SK-N-SH (cell line): ENCODE measurements around the gene RUFY2. TPM values are rescaled to one million over a fixed set of nuclear protein-coding genes. Genes with fewer than 3 reads are reported as not detected.
A peak's percentile ranks its signal among the peaks of the same experiment; 100 is the strongest.

Experiments
- CTCF ChIA-PET: fragments of 300-600, 350-600 bp; formaldehyde crosslinking; extraction: SDS; loops from one replicate; lab custom pipeline; 2021; lab: Yijun Ruan, JAX
- POLR2A ChIA-PET: fragments of 350-600 bp; sonication (Branson Sonifier 250); formaldehyde crosslinking; extraction: SDS; loops from one replicate; lab custom pipeline; 2020; ENCODE audit warnings: antibody characterized with exemption, inconsistent platforms; lab: Yijun Ruan, JAX
- DNase-seq: peaks from one replicate; pipeline ENCODE4 v3.0.0; 2012
- H2AFZ ChIP-seq: fragments of 200-600 bp; sonication (generic); 2 replicates; pipeline ENCODE4 v1.8.1; 2016; ENCODE audit warnings: antibody characterized with exemption, mild to moderate bottlenecking, low read depth
- H3F3A ChIP-seq: fragments of 200-600 bp; sonication (generic); replicated peaks from 2 replicates; pipeline ENCODE3; 2016; ENCODE audit warnings: antibody characterized with exemption, mild to moderate bottlenecking; ENCODE audit not compliant: insufficient read depth
- H3K27ac ChIP-seq, 2 experiments: fragments of 200-500 bp in 1 of 2; fragments of 200-600 bp in 1 of 2; sonication (Bioruptor generic) in 1 of 2; sonication (generic), shearing (Covaris generic) in 1 of 2; 2 replicates each; pipeline versions ENCODE4 v1.5.1 to v1.6.1; 2014 to 2016; ENCODE audit warnings: low read depth in 2 of 2, inconsistent platforms in 1 of 2, low read length in 1 of 2, mild to moderate bottlenecking in 1 of 2, mixed read lengths in 1 of 2
- H3K27me3 ChIP-seq: fragments of 200-600 bp; sonication (generic), shearing (Covaris generic); 2 replicates; pipeline ENCODE4 v1.6.1; 2016; ENCODE audit warnings: mixed run types; ENCODE audit not compliant: insufficient read depth
- H3K36me3 ChIP-seq, 2 experiments: fragments of 200-500 bp in 1 of 2; fragments of 200-600 bp in 1 of 2; sonication (Bioruptor generic) in 1 of 2; sonication (generic) in 1 of 2; replicated peaks in 1 of 2; 2 replicates each; pipeline versions ENCODE3 to v1.5.1; 2014 to 2016; ENCODE audit warnings: low read length in 1 of 2, mild to moderate bottlenecking in 1 of 2; ENCODE audit not compliant: insufficient read depth in 2 of 2, control insufficient read depth in 1 of 2
- H3K4me1 ChIP-seq, 2 experiments: fragments of 200-500 bp in 1 of 2; fragments of 200-600 bp in 1 of 2; sonication (Bioruptor generic) in 1 of 2; sonication (generic), shearing (Covaris generic) in 1 of 2; 2 replicates each; pipeline versions ENCODE4 v1.5.1 to v1.6.1; 2014 to 2016; ENCODE audit warnings: low read depth in 1 of 2, low read length in 1 of 2, mixed run types in 1 of 2; ENCODE audit not compliant: insufficient read depth in 2 of 2, control insufficient read depth in 1 of 2
- H3K4me2 ChIP-seq: fragments of 200-600 bp; sonication (generic), shearing (Covaris generic); 2 replicates; pipeline ENCODE4 v1.6.1; 2017; ENCODE audit warnings: mixed run types
- H3K4me3 ChIP-seq, 2 experiments: fragments of 200-500 bp in 1 of 2; fragments of 200-600 bp in 1 of 2; sonication (Bioruptor generic) in 1 of 2; sonication (generic), shearing (Covaris generic) in 1 of 2; 2 replicates each; pipeline versions ENCODE4 v1.5.1 to v1.8.1; 2014 to 2016; ENCODE audit warnings: low read depth in 2 of 2, inconsistent platforms in 1 of 2, low read length in 1 of 2, mild to moderate bottlenecking in 1 of 2, mixed read lengths in 1 of 2, moderate library complexity in 1 of 2
- H3K79me2 ChIP-seq: fragments of 200-600 bp; sonication (generic); 2 replicates; pipeline ENCODE4 v1.8.1; 2017; ENCODE audit warnings: mild to moderate bottlenecking; ENCODE audit not compliant: insufficient read depth
- H3K9ac ChIP-seq: fragments of 200-600 bp; sonication (generic); 2 replicates; pipeline ENCODE4 v1.6.1; 2017; ENCODE audit warnings: mixed run types
- H3K9me2 ChIP-seq: fragments of 200-600 bp; sonication (generic); 2 replicates; pipeline ENCODE4 v1.6.1; 2017; ENCODE audit warnings: mixed run types
- H3K9me3 ChIP-seq: fragments of 200-600 bp; sonication (generic); 2 replicates; pipeline ENCODE4 v1.6.1; 2017; ENCODE audit warnings: mixed run types, mild to moderate bottlenecking, moderate library complexity
- H4K20me1 ChIP-seq: fragments of 200-600 bp; sonication (generic); 2 replicates; pipeline ENCODE4 v1.6.1; 2017; ENCODE audit warnings: mild to moderate bottlenecking, mixed run types; ENCODE audit not compliant: insufficient read depth
- EP300 ChIP-seq, 2 experiments: IDR thresholded peaks; 2 replicates each; pipeline versions ENCODE4 v1.4.0 to v1.6.1; 2012; ENCODE audit warnings: borderline replicate concordance in 1 of 2, low read depth in 1 of 2, low read length in 1 of 2
- EZH2phosphoT487 ChIP-seq: fragments of 200-600 bp; sonication (generic); IDR thresholded peaks from 2 replicates; pipeline ENCODE4 v1.6.1; 2017; ENCODE audit warnings: low read depth, mixed run types, mild to moderate bottlenecking, antibody characterized with exemption, moderate library complexity, borderline replicate concordance
- FOSL2 ChIP-seq: IDR thresholded peaks from 2 replicates; pipeline ENCODE4 v1.4.0; 2012; ENCODE audit warnings: low read depth, mild to moderate bottlenecking, moderate library complexity, borderline replicate concordance
- FOXM1 ChIP-seq: IDR thresholded peaks from 2 replicates; pipeline ENCODE4 v1.4.0; 2012; ENCODE audit warnings: low read depth, mild to moderate bottlenecking
- GATA2 ChIP-seq: sonication (generic); formaldehyde crosslinking; IDR thresholded peaks from 2 replicates; pipeline ENCODE4 v1.5.0; 2020; ENCODE audit warnings: mild to moderate bottlenecking, missing genetic modification reagents
- IRF3 ChIP-seq: fragments of 150-350 bp; IDR thresholded peaks from 2 replicates; pipeline ENCODE4 v1.6.1; 2016; ENCODE audit warnings: mild to moderate bottlenecking, low read depth, low read length
- MXI1 ChIP-seq: IDR thresholded peaks from 2 replicates; pipeline ENCODE4 v1.6.1; 2012; ENCODE audit warnings: mild to moderate bottlenecking, low read depth, low read length, improper control_type of control experiment
- NFIC ChIP-seq: IDR thresholded peaks from 2 replicates; pipeline ENCODE4 v1.4.0; 2012; ENCODE audit warnings: borderline replicate concordance
- NRF1 ChIP-seq: IDR thresholded peaks from 2 replicates; pipeline ENCODE4 v1.6.1; 2012; ENCODE audit warnings: low read depth, mild to moderate bottlenecking, low read length
- POLR2AphosphoS5 ChIP-seq: IDR thresholded peaks from 2 replicates; pipeline ENCODE4 v1.6.1; 2012; ENCODE audit warnings: low read depth, low read length
- RCOR1 ChIP-seq: fragments of 150-350 bp; IDR thresholded peaks from 2 replicates; pipeline ENCODE4 v1.6.1; 2017; ENCODE audit warnings: antibody characterized with exemption, low read length
- RFX5 ChIP-seq: IDR thresholded peaks from 2 replicates; pipeline ENCODE4 v1.6.1; 2012; ENCODE audit warnings: mild to moderate bottlenecking, improper control_type of control experiment, low read length
- RXRA ChIP-seq: IDR thresholded peaks from 2 replicates; pipeline ENCODE4 v1.4.0; 2012; ENCODE audit warnings: low read depth, mild to moderate bottlenecking, borderline replicate concordance
- SIN3A ChIP-seq: IDR thresholded peaks from 2 replicates; pipeline ENCODE4 v1.6.1; 2012; ENCODE audit warnings: low read depth, mild to moderate bottlenecking, low read length, moderate library complexity, borderline replicate concordance
- SMC3 ChIP-seq: IDR thresholded peaks from 2 replicates; pipeline ENCODE4 v1.6.1; 2012; ENCODE audit warnings: low read depth, low read length, improper control_type of control experiment
- TAF1 ChIP-seq: IDR thresholded peaks from 2 replicates; pipeline ENCODE4 v1.6.1; 2012; ENCODE audit warnings: low read depth, mild to moderate bottlenecking, low read length, moderate library complexity, borderline replicate concordance
- TCF12 ChIP-seq: IDR thresholded peaks from 2 replicates; pipeline ENCODE4 v1.4.0; 2012
- TEAD4 ChIP-seq: IDR thresholded peaks from 2 replicates; pipeline ENCODE4 v1.4.0; 2012; ENCODE audit warnings: mild to moderate bottlenecking, borderline replicate concordance; ENCODE audit not compliant: insufficient read depth
- USF2 ChIP-seq: fragments of 150-350 bp; IDR thresholded peaks from 2 replicates; pipeline ENCODE4 v1.6.1; 2017; ENCODE audit warnings: antibody characterized with exemption, low read length, low read depth, borderline replicate concordance
- YY1 ChIP-seq: IDR thresholded peaks from 2 replicates; pipeline ENCODE4 v1.4.0; 2012; ENCODE audit warnings: low read depth, mild to moderate bottlenecking
- ZBTB33 ChIP-seq: IDR thresholded peaks from 2 replicates; pipeline ENCODE4 v1.4.0; 2012; ENCODE audit warnings: low read depth, borderline replicate concordance
- WGBS: methylation state at CpG from one replicate; pipeline ENCODE4 v1.1.6; 2017; ENCODE audit warnings: low lambda C conversion rate; 5-methylcytosine and 5-hydroxymethylcytosine counted together
- polyA plus RNA-seq, 3 experiments: library from polyadenylated mRNA; depleted of rRNA; stranded (reverse); fragments of >200 nt; gene quantifications; 2 replicates each; pipeline ENCODE4 v1.2.3, GENCODE V29; 2012

Gene RUFY2
- polyA plus RNA-seq, 1 of the 3 experiments (the other 2 are of a cell fraction) = 6.2 TPM

- TF ChIP-seq ZBTB33 = no peak
- no peak for TF ChIP-seq TEAD4
- TF ChIP-seq IRF3 = no peak
- TF ChIP-seq GATA2 = no peak
- no peak for TF ChIP-seq RFX5
- TF ChIP-seq POLR2AphosphoS5 = no peak
- no peak for TF ChIP-seq USF2
- TF ChIP-seq SIN3A = no peak
- TF ChIP-seq FOXM1 = no peak
- no peak for TF ChIP-seq RCOR1
- no peak for TF ChIP-seq EP300 (IDR thresholded peaks at IDR 0.05; ENCODE audit: borderline replicate concordance in 1 of 2, low read depth in 1 of 2, low read length in 1 of 2)
- TF ChIP-seq, all 33 proteins: peak for 0
Measured at GRCh38 chr10:68305854-68306253, 101.2 kb downstream of the RUFY2 start (continued).

GRCh38 chr10:68303849-68304412 is 103.1 kb downstream of the RUFY2 start:
- Histone ChIP-seq H2AFZ (peak overlapping the region; percentile 46; the same call in 1 of the 2 replicates), H3K79me2 (no peaks in the 10 kb centered on the region), H3K9ac (no peak overlapping the region), H3K4me1 (peaks cover 0 to 4% of the 10 kb centered on the region in 2 experiments; a peak in 1 of 4 replicates), H4K20me1 (no peaks in the 10 kb centered on the region), H3K27me3 (no peaks in the 10 kb centered on the region), H3K9me3 (no peaks in the 10 kb centered on the region), H3K36me3 (no peaks in the 10 kb centered on the region), H3K27ac (no peak overlapping the region), H3K9me2 (no peaks in the 10 kb centered on the region; the same call in 1 of the 2 replicates), H3K4me3 (no peak overlapping the region), H3F3A (peaks cover 7% of the 10 kb centered on the region), H3K4me2 (no peak overlapping the region)
- ChIA-PET POLR2A (no interaction called here), CTCF (interaction anchor here (0.9 to 5.6 kb wide), 5 partner anchors 10 to 448 kb away, joined by 4 to 111 read pairs (median 14); no protein-coding TSS in a partner anchor)
- TF ChIP-seq EP300 (IDR thresholded peaks at IDR 0.05; ENCODE audit: borderline replicate concordance in 1 of 2, low read depth in 1 of 2, low read length in 1 of 2) = no peak
- TF ChIP-seq ZBTB33 = no peak
- TF ChIP-seq EZH2phosphoT487 = no peak
- no peak for TF ChIP-seq NFIC
- TF ChIP-seq USF2 = no peak
- no peak for TF ChIP-seq TAF1
- TF ChIP-seq YY1 = no peak
- no peak for TF ChIP-seq SMC3
- no peak for TF ChIP-seq TCF12
- TF ChIP-seq RXRA = no peak
- TF ChIP-seq NRF1 = no peak
- TF ChIP-seq FOSL2 = no peak
- TF ChIP-seq MXI1 = no peak
- DNase-seq = no peak
- 82% methylated on average over 7 of the region's 7 CpGs for WGBS
